MCF 10A (cell line): ENCODE data around the gene HPGD. TPM values are rescaled to one million over a fixed set of nuclear protein-coding genes. Genes with fewer than 3 reads are reported as not detected.
A peak's percentile ranks its signal among the peaks of the same experiment; 100 is the strongest.

Experiments
- BruUV-seq: library from RNA; stranded (reverse); fragments of 400-500 nt; replicated peaks from 2 replicates; lab custom pipeline; 2021; lab: Mats Ljungman, UMichigan
- CTCF ChIA-PET: fragments of 300-600 bp; sonication (Branson Sonifier 250); formaldehyde crosslinking; extraction: SDS; loops from one replicate; lab custom pipeline; 2021; ENCODE audit warnings: antibody characterized with exemption, inconsistent platforms; lab: Yijun Ruan, JAX
- POLR2A ChIA-PET: fragments of 300-600, 350-650 bp; sonication (Branson Sonifier 250); formaldehyde crosslinking; extraction: SDS; loops from one replicate; lab custom pipeline; 2020; ENCODE audit warnings: antibody characterized with exemption, inconsistent platforms; lab: Yijun Ruan, JAX
- DNase-seq: peaks from one replicate; pipeline ENCODE4 v3.0.0-alpha.2; 2018; ENCODE audit not compliant: unreplicated experiment
- H3K27ac Mint-ChIP-seq: one replicate; pipeline ENCODE4 v1.8.0; 2022; ENCODE audit warnings: mild to moderate bottlenecking, low read depth, mixed read lengths; ENCODE audit not compliant: unreplicated experiment
- H3K27me3 Mint-ChIP-seq: one replicate; pipeline ENCODE4 v1.8.0; 2022; ENCODE audit warnings: mixed read lengths; ENCODE audit not compliant: insufficient read depth, unreplicated experiment
- H3K36me3 Mint-ChIP-seq: one replicate; pipeline ENCODE4 v1.8.0; 2022; ENCODE audit warnings: mild to moderate bottlenecking, moderate library complexity, mixed read lengths; ENCODE audit not compliant: insufficient read depth, unreplicated experiment
- H3K4me1 Mint-ChIP-seq: one replicate; pipeline ENCODE4 v1.8.0; 2022; ENCODE audit warnings: mixed read lengths; ENCODE audit not compliant: insufficient read depth, unreplicated experiment
- H3K4me3 Mint-ChIP-seq: one replicate; pipeline ENCODE4 v1.8.0; 2022; ENCODE audit warnings: mild to moderate bottlenecking, moderate library complexity, mixed read lengths; ENCODE audit not compliant: unreplicated experiment
- H3K9me3 Mint-ChIP-seq: one replicate; pipeline ENCODE4 v1.8.0; 2022; ENCODE audit warnings: mixed read lengths; ENCODE audit not compliant: unreplicated experiment
- CTCF ChIP-seq: fragments of 200-600 bp; IDR thresholded peaks from one replicate; pipeline ENCODE4 v1.8.0; 2022; ENCODE audit warnings: antibody characterized with exemption, mild to moderate bottlenecking; ENCODE audit not compliant: unreplicated experiment
- intact Hi-C: fragments of 100-400 bp; cut with micrococcal nuclease; formaldehyde crosslinking; loops from 2 replicates; pipeline ENCODE4 v1.14.1; 2022
- total RNA-seq: library from RNA; stranded (reverse); gene quantifications from 2 replicates; pipeline ENCODE4 v1.2.3, GENCODE V29; 2022

HPGD gene
- total RNA-seq, 1 experiment from 2014 or later: 0.77 TPM

- no peaks in the 10 kb centered on the region for H3K27me3 Mint-ChIP-seq
- POLR2A ChIA-PET: interaction anchor here (0.9 to 1.2 kb wide), 6 partner anchors 11 to 167 kb away, joined by 3 to 4 read pairs (median 4); no protein-coding TSS in a partner anchor
- intact Hi-C loops: no loop called here
- peaks cover 14% of the 10 kb centered on the region for H3K4me1 Mint-ChIP-seq
- no TSS peak for BruUV-seq
- H3K27ac Mint-ChIP-seq: peak overlapping the region; percentile 46
- H3K36me3 Mint-ChIP-seq: peaks cover 6% of the 10 kb centered on the region
- H3K9me3 Mint-ChIP-seq: peaks cover 11% of the 10 kb centered on the region
- CTCF ChIA-PET: interaction anchor here (1.4 to 1.5 kb wide), 2 partner anchors 17 to 93 kb away, joined by 5 to 7 read pairs; partner anchors contain the start of gene HPGD
- no peak for TF ChIP-seq CTCF
- DNase-seq: peak; percentile 88
- no peak overlapping the region for H3K4me3 Mint-ChIP-seq
Observed at GRCh38 chr4:174538876-174539250, 16.6 kb upstream of the HPGD start.

DNA sequence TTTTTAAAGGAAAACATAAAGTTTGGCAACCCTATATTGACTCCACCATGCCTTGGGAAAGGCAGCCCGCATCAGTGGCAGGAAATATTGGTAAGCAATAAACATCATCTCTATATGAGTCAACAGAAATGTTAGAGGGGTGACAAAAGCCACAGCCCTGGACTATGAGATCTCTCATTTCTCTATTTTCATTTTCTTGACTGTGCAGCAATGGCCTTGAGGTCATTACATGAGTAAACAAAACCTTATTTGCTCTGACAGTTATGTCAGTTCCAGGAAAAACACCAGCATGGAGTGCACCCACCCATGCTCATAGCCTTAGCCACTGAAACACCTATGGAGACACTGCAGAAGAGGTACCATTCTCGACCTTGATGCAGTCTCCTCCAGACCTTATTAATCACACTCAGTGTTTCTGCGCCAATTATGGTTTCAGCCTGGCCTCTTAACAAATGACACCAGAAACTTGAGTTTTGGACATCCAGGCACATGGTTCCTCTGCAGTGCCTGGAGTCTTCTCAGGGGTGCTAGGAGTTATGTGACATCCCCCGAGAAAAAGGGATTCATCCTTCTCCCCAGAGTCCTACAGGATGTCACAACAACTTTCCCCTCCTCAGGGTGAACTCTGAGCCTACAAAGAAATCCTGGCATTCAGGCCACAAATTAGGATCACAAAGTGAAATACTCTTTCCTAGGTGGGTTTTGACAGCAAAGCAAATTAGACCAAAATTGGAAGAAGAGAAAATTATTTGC is 16.0 kb upstream of the HPGD start:
- peak; percentile 34 for DNase-seq
- no TSS peak for BruUV-seq
- peaks cover 6% of the 10 kb centered on the region for H3K36me3 Mint-ChIP-seq
- H3K9me3 Mint-ChIP-seq: peaks cover 8% of the 10 kb centered on the region
- peak overlapping the region; percentile 46 for H3K27ac Mint-ChIP-seq
- no peaks in the 10 kb centered on the region for H3K27me3 Mint-ChIP-seq
- peak overlapping the region; percentile 12 for H3K4me3 Mint-ChIP-seq
- no peak for TF ChIP-seq CTCF
- H3K4me1 Mint-ChIP-seq: peaks cover 14% of the 10 kb centered on the region
- intact Hi-C loops: no loop called here
- CTCF ChIA-PET: interaction anchor here (1.5 kb wide), 1 partner anchor 94 kb away, joined by 5 read pairs; no protein-coding TSS in a partner anchor
- POLR2A ChIA-PET: interaction anchor here (1.1 to 1.2 kb wide), 2 partner anchors 16 to 115 kb away, joined by 3 to 4 read pairs; no protein-coding TSS in a partner anchor

DNA sequence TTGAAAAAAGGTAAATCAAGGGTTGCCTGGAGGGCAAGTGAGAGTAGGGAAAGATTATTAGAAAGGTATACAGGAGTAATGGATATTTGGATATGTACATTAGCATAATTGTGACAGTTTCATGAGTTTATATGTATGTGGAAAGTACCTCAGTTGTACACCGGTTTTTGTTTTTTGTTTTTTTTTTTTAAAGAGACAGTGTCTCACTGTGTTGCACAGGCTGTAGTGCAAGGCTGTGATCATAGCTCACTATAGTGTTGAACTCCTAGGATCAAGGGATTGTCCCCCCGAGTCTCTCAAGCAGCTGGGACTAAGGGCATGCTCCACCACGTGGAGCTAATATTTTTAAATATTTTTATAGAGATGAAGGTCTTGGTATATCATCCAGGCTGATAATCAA is 15.3 kb upstream of the HPGD start:
- H3K4me3 Mint-ChIP-seq: no peak overlapping the region
- peaks cover 6% of the 10 kb centered on the region for H3K36me3 Mint-ChIP-seq
- H3K4me1 Mint-ChIP-seq: peaks cover 14% of the 10 kb centered on the region
- intact Hi-C loops: no loop called here
- no peak for TF ChIP-seq CTCF
- no peak for DNase-seq
- BruUV-seq: no TSS peak
- peaks cover 3% of the 10 kb centered on the region for H3K9me3 Mint-ChIP-seq
- no peak overlapping the region for H3K27ac Mint-ChIP-seq
- POLR2A ChIA-PET: no interaction called here
- no peaks in the 10 kb centered on the region for H3K27me3 Mint-ChIP-seq
- CTCF ChIA-PET: no interaction called here

DNA sequence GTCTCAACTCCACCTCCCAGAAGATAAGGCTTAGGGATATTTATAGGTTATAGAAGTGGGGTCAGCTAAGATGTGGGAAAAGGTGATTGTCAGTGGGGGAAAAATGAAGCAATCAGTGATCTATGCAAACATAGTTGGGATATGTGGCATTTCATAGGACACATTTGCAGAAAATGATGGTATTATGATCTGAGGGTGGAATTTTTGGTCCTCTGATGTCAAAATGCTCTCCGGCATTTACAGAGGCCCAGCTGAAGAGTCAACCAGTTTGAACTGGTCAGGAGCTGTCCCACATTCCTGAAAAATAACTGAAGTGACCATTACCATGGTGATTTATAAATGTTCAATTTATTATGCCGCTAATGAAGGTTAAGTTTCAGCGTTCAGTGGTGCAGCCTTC is 12.2 kb upstream of the HPGD start:
- peaks cover 14% of the 10 kb centered on the region for H3K4me1 Mint-ChIP-seq
- no peaks in the 10 kb centered on the region for H3K9me3 Mint-ChIP-seq
- TF ChIP-seq CTCF: no peak
- H3K4me3 Mint-ChIP-seq: no peak overlapping the region
- H3K27me3 Mint-ChIP-seq: no peaks in the 10 kb centered on the region
- no peak for DNase-seq
- H3K27ac Mint-ChIP-seq: no peak overlapping the region
- no TSS peak for BruUV-seq
- H3K36me3 Mint-ChIP-seq: no peaks in the 10 kb centered on the region
- ChIA-PET POLR2A (no interaction called here), CTCF (interaction anchor here (1.2 kb wide), 1 partner anchor 21 kb away, joined by 3 read pairs; no protein-coding TSS in a partner anchor)
- intact Hi-C loops: no loop called here
